Measurements from ENCODE around the gene SLK. TPM values are rescaled to one million over a fixed set of nuclear protein-coding genes. Genes with fewer than 3 reads are reported as not detected.

SLK gene
- total and polyA plus RNA-seq, 2 experiments from 2014 or later: 13.8 to 43.6 TPM

DNA sequence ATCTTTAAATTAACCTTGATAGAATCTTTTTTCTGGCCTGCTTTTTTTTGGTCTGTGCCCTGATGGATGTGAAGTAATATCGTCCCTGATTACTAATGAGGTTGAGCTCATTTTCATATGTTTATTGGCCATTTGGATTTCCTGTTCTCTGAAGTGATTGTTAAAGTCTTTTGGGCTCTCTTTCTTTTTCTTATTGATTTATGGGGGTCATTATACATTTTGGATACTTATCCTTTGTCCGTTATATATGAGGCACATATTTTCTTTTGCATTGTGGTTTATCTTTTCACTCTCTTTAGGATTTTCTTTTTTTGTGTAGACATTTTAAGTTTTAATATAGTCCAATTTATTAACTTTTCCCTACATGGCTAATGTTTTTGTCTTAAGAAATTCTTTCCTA, 12.6 kb downstream of the SLK start:
- Histone ChIP-seq H3K27me3 (no peaks in the 10 kb centered on the region), H3K9me3 (ENCODE audit: low read depth) (no peaks in the 10 kb centered on the region), H3K4me1 (ENCODE audit: insufficient read depth) (no peaks in the 10 kb centered on the region), H3K79me2 (peaks cover 95% of the 10 kb centered on the region), H3K4me2 (no peak overlapping the region), H3K36me3 (replicated peaks; ENCODE audit: insufficient read depth, low read depth) (no peaks in the 10 kb centered on the region), H3K27ac (no peak overlapping the region), H4K20me1 (ENCODE audit: insufficient read depth, poor library complexity, severe bottlenecking) (peaks cover 32% of the 10 kb centered on the region), H3K4me3 (no peak overlapping the region), H2AFZ (no peak overlapping the region), H3K9me2 (replicated peaks; ENCODE audit: insufficient read depth) (no peaks in the 10 kb centered on the region)
- DNase-seq (ENCODE audit: low spot score): no peak
- 71% methylated on average over 2 of the region's 2 CpGs for WGBS (ENCODE audit: low lambda C conversion rate, missing lambda C conversion rate)
- no peak for TF ChIP-seq EZH2phosphoT487 (IDR thresholded peaks at IDR 0.05; ENCODE audit: low read depth, severe bottlenecking, unreplicated experiment)
- TF ChIP-seq, protein P1, sequence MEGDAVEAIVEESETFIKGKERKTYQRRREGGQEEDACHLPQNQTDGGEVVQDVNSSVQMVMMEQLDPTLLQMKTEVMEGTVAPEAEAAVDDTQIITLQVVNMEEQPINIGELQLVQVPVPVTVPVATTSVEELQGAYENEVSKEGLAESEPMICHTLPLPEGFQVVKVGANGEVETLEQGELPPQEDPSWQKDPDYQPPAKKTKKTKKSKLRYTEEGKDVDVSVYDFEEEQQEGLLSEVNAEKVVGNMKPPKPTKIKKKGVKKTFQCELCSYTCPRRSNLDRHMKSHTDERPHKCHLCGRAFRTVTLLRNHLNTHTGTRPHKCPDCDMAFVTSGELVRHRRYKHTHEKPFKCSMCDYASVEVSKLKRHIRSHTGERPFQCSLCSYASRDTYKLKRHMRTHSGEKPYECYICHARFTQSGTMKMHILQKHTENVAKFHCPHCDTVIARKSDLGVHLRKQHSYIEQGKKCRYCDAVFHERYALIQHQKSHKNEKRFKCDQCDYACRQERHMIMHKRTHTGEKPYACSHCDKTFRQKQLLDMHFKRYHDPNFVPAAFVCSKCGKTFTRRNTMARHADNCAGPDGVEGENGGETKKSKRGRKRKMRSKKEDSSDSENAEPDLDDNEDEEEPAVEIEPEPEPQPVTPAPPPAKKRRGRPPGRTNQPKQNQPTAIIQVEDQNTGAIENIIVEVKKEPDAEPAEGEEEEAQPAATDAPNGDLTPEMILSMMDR (IDR thresholded peaks at IDR 0.05; ENCODE audit: poor library complexity): no peak
- TF ChIP-seq EZH2 (IDR thresholded peaks at IDR 0.05; ENCODE audit: borderline replicate concordance): no peak

DNA sequence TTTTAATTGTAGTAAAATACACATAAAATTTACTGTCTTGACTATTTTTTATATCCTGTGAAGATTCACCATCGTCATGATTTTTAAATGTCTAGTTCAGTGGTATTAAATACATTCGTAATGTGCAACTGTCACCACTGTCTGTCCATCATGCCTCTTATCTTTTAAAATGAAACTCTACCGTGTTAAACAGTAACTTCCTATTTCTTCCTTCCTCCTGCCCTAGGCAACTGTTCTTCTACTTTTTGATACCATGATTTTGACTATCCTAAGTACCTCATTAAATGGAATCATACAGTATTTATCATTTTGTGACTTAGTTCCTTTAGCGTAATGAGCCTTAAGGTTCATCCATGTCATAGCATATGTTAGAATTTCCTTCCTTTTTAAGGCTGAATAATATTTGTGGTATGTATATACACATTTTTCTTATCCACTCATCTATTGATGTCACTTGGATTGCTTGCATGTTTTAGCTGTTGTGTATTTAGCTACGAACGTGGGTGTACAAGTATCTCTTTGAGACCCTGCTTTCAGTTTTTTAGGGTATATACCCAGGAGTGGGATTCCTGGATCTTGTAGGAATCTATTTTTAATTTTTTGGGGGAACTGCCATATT, 13.5 kb downstream of the SLK start:
- no peaks in the 10 kb centered on the region for H3K27me3 ChIP-seq

DNA sequence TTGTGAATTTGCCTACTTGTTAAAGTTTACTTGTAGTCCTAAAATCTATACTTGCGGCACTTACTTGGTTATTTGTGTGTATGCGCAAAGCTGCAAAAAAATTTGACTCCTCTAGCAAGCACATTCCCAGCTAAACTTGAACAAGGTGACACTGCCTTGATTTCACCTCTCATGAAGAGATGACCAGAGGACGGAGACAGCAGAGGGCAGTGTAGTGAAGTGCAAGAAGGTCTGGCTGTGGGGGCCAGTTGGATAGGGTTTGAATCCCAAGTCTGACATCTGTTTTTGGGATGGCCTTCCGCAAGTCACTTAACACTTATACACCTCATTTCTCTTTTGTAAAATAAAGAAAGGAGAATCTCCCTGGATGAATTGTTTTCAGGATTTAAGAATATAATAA, 15.7 kb downstream of the SLK start:
- Histone ChIP-seq H4K20me1 (ENCODE audit: insufficient read depth, poor library complexity, severe bottlenecking) (peaks cover 18% of the 10 kb centered on the region), H3K9me2 (replicated peaks; ENCODE audit: insufficient read depth) (no peaks in the 10 kb centered on the region), H3K27me3 (no peaks in the 10 kb centered on the region), H3K27ac (no peak overlapping the region), H3K4me1 (ENCODE audit: insufficient read depth) (no peaks in the 10 kb centered on the region), H3K4me3 (no peak overlapping the region), H3K79me2 (peaks cover 96% of the 10 kb centered on the region), H3K9me3 (ENCODE audit: low read depth) (no peaks in the 10 kb centered on the region), H3K36me3 (replicated peaks; ENCODE audit: insufficient read depth, low read depth) (no peaks in the 10 kb centered on the region), H2AFZ (no peak overlapping the region), H3K4me2 (no peak overlapping the region)
- 91% methylated on average over 4 of the region's 4 CpGs for WGBS (ENCODE audit: low lambda C conversion rate, missing lambda C conversion rate)
- TF ChIP-seq, protein P1 (IDR thresholded peaks at IDR 0.05; ENCODE audit: poor library complexity): no peak
- TF ChIP-seq EZH2phosphoT487 (IDR thresholded peaks at IDR 0.05; ENCODE audit: low read depth, severe bottlenecking, unreplicated experiment) (no peak), EZH2 (IDR thresholded peaks at IDR 0.05; ENCODE audit: borderline replicate concordance) (no peak)
- DNase-seq (ENCODE audit: low spot score): no peak

More for the DNA sequence above, 13.5 kb downstream of the SLK start:
- WGBS (ENCODE audit: low lambda C conversion rate, missing lambda C conversion rate): 82% methylated on average over 6 of the region's 6 CpGs
- no peaks in the 10 kb centered on the region for H3K36me3 ChIP-seq (replicated peaks; ENCODE audit: insufficient read depth, low read depth)
- H3K4me1 ChIP-seq (ENCODE audit: insufficient read depth): no peaks in the 10 kb centered on the region
- H3K9me3 ChIP-seq (ENCODE audit: low read depth): no peaks in the 10 kb centered on the region
- TF ChIP-seq, protein P1 (IDR thresholded peaks at IDR 0.05; ENCODE audit: poor library complexity): no peak
- TF ChIP-seq EZH2 (IDR thresholded peaks at IDR 0.05; ENCODE audit: borderline replicate concordance) (no peak), EZH2phosphoT487 (IDR thresholded peaks at IDR 0.05; ENCODE audit: low read depth, severe bottlenecking, unreplicated experiment) (no peak)
- H4K20me1 ChIP-seq (ENCODE audit: insufficient read depth, poor library complexity, severe bottlenecking): peaks cover 32% of the 10 kb centered on the region
- H3K79me2 ChIP-seq: peaks cover 96% of the 10 kb centered on the region
- DNase-seq (ENCODE audit: low spot score): no peak
- H2AFZ ChIP-seq: no peak overlapping the region
- H3K27ac ChIP-seq: no peak overlapping the region
- H3K4me2 ChIP-seq: no peak overlapping the region
- no peaks in the 10 kb centered on the region for H3K9me2 ChIP-seq (replicated peaks; ENCODE audit: insufficient read depth)
- no peak overlapping the region for H3K4me3 ChIP-seq
